Stimulated activated CD4-positive, alpha-beta T cell treated with anti-CD3 and anti-CD28 coated beads, Interleukin-12 subunit alpha, Interleukin-12 subunit beta, amount 100 ng/mL, for 48 hours (primary cell): Measurements from ENCODE around the gene NEUROG2.

Source experiments
- DNase-seq, 3 donors: peaks; one replicate each; pipeline ENCODE4 v3.0.0-alpha.2; 2020; ENCODE audit warnings: low read depth in 2 of 3, low spot score in 1 of 3

Gene NEUROG2

DNA sequence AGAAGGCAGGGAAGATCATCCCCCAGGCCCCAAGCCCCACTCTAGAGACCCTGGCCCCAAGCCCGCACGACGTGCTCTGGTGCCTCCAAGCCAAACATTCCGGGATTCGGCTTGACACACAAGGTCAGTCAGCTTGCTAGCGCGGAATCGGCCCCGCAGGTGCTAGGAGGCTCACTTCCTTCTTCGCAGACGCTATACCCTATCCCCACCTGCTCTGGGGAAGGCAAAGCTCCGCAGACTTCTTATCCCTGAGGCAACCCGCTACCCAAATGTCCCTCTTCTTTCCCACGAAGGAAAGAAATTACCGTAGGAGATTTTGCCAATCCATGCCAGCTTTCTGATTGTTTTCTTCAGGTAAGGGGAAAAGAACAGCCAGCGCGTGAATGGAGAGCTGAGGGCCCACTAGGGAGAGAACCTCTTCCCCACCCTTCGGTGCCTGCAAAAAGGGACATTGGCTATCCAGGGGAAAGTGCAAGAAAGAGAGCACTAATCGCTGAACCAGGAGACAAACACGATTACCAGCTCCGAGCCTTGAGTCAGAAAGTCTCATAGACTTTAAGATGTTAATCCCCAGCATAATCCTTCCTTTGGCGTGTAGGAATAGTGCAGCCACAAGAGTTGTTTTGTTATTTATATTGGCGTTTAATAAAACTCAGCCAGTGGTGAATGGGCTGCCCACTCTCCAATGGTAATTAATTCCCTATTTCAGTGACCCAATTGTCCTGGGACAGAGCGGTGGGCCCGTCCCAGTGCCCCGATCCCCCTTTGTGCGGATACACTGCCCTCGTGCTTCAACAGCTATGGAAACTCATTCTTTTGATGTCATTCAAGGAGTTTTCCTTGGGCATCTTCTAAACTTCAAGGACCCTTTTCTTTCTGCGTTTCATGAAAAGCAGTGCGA lies 5.4 kb upstream of the NEUROG2 start:
- DNase-seq: no peak

DNA sequence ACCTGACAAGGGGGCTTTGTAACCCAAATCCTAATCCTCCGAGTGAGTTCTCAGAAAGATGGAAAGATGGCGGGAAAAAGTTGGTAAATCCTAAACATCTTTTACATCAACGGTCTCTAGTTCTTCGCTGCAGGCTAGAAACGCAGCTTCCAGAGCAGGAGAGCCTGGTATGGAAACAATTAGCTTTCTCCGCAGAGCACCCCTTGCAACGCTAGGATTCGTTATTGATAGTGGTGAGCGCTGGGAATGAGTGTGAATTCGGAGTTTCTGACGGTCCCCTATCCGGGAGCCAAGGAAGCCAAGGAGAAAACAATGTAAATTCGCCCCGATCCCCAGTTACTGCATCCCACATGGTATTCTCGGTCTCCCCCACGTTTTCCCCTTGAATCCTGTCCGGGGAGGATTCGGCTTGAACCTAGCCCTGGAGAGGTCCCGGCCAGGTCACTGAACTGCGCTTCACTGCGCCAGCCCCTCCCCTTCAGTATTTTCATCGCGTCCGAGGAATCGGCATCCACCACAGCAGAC lies 4.7 kb upstream of the NEUROG2 start:
- DNase-seq: no peak

DNA sequence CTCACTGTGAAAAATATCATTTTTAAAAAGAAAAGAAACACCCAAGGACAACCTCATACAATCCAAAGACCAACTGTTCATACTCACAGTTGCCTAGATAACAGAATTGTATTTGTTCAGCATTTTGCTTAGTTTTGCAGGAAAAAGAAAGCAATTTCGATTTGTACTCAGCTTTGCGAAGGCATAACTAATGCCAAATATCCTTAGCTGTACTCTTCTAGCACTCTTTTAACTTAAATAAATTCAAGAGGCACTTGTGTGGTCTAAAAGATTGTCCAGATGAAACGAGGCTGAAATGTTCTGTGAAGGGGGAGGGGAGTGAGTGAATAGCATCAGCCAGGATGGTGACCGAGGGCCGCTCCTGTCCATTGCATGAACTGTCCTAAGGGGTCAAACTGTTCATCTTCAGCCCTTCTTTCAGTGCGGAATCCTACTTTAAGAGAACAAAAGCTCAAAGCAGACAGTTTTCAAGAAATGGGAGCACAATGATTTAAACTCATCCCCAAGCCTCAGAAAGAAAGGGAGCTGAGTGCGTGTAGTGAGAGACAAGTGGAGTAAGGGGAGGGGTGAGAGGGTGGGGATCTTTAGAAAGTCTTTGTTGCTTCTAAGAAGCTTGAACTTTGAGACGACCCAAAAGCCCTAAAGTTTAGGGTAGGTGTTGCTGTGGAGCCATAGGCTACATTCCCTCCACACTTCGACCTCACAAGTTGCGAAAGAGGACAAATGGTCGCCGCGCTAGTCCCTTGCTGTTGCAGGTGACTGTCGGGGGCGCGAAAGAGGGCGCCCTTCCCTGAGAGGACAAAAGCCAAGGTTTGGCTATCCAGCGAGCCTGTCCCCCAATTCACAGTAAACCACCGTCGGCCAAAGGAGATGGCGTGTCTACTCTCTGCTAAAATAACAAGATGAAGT lies 4.0 kb upstream of the NEUROG2 start:
- DNase-seq: no peak

DNA sequence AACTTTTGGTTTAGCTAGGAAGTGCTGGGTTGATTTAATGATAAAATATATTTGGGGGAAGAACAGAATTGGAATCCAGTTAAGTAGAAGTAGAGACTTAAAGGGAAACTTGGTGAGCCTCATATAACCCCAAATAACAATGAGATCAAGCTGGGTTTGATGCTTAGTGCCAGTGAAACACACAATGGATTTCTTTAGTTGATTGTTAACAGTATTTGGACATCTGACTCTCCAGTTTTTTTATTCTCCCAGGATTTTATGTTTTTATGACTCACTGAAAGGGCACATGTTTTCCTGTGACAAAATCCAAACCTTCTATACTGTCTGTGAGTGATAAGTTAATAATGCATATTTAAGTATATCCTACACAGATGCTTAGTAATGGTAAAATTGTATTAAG lies 2.7 kb upstream of the NEUROG2 start:
- DNase-seq: no peak

DNA sequence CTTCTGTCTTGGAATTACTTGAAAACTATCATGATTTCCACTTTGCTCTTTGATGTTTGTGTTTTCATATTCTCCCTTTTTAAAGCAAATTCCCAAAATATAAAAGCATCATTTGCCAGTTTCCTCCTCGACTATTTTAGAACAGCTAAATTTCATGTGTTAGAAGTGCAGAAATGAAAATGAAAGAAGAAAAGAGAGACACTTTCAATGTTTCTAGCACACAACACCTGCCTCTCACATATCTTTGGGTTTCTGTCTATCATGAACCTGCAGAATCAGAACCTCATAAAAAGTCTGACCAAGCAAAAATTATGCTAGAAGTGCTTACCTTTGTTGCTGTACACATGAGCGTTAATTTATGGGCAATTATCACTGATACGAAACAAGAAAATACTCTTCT lies 1.9 kb upstream of the NEUROG2 start:
- no peak for DNase-seq

DNA sequence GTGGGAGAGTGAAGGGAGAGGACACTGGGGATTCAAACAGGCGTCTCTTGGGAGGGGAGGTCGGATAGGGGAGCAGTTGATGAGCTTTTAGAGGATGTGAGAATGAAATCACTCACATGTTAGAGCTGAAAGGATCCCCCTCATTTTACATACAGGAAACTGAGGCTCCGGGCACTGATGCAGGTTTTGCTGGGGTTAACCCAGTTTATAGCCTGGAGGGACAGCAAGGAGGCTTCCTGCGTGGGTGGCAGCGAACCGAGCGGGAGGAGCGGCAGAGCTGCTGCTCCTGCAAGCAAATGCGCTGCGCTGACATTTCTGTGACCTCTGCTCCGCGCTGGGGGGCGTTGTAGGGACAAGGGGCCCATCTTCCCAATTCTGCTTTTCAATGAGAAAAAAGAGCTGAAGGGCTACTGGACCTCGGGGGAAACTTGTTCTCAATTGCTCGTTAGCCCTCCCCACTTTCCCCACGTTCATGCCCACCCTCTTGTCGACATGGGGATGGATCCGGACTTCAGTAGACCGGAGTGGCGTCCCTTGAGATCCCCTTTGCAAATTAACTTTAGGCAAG lies 1.2 kb upstream of the NEUROG2 start:
- DNase-seq: no peak

DNA sequence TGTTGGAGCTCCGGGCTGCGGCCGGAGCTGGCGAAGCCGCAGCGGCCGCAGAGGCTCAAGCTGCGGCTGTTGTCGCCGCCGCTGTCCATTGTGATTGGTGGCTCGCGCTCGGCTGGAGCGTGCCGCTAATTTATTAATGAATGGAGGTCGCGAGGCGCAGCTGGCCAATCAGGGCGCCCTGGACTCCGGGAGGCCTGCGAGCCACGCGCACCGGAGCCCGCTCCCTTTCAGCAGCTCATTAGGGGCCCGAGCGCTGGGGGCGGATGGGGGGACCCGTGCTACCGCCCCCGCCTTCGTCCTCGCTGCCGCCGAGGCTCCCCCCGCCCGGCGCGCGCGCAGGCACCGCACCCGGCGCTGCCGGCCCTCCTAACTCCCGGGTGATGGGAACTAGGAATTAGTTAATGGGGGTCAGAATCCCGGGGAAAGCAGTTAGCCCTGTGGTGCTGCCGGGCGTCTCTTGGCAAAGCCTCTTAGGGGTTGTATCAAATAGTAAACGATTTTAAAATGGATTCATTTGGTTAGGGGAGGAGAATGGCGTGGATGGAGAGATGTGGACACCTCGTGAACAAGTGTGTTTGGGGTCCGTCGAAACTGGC lies 589 bp upstream of the NEUROG2 start:
- DNase-seq: no peak

DNA sequence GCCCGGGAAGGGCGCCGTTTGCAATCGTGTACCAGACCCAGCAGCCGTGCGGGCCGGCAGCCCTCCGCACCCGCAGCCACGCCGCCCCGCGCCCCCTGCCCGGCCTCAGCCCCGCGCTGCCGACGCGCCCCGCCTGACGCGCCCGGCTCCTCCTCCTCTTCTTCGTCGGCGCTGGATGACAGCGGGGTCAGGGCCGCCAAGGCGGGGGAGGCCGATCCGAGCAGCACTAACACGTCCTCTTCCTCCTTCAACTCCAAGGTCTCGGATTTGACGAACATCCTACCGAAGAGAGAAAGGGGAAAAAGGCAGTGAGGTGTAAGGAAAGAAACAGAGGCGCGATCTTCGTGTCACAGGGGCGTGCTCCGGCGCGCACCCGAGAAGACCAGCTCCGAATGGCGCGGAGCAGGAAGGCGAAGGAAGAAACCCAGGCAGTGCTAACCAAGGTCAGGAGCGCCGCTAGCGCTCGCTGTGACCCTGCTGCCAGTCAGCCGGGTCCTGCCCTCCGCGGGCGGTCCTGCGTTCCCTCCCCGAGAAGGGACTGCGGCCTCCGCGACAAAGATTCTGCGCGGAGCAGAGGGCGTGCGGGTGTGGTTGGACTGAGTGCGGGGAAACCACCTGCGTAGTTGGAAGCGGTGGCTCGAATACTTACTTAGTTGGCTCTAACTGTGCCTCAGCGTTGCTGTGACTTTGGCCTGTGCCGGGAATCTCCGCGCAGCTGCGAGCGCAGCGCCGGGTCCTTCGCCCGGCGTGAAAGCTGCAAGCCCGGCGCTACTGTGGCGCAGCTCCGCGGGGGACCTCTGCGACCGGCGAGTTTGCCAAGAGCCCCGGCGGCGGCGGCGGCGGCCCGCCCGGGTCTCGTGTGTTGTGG lies 548 bp downstream of the NEUROG2 start:
- peak in 1 of 3 donors; percentile 24 for DNase-seq

DNA sequence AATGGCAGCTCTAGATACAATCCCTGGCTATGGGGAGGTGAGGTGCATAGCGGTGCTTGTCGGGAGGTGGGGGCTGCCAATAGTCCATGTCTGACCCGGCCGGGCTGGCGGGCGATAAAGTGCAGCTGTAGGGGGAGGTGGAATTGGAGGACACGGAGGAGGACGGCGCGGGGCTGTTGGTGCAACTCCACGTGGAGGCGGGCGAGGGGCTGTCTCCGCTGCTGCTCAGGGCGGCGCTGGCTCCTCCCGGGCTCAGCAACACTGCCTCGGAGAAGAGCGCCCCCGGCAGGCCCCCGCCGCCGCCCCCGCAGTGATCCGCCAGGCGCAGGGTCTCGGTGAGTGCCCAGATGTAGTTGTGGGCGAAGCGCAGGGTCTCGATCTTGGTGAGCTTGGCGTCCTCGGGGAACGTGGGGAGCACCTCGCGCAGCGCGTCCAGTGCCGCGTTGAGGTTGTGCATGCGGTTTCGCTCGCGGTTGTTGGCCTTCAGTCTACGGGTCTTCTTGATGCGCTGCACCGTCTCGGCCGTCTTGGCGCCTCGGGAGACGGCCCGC lies 1.3 kb downstream of the NEUROG2 start:
- DNase-seq: no peak

DNA sequence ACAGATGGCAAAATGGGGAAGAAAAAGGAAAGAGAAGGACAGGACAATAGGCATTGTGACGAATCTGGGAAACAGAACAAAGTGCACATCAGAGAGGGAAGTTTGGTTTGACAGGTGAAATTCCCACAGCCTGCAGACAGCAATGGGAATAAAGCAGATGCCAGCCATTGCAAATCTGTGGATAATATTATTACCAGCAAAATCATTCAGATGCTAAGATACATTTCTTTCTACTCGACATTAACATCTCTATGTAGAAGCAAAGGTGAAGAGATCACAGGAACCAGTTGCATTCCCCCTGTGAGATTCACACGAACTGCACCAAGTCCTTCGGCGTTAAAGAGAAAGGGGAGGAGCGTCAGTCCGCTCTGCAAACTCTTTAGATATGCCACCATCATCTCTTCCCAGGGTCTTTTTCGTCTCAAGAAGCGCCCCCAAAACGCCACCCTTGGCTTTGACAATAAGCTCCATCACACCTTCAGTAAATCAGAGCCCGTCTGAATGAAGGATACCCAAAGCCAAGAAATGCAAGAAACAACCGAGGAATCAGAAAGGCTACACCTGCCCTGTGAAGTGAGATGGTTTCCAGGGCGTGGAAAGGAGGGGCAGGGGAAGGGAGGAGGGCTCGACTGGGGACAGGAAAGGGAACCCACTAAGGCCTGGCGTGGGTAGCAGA lies 1.9 kb downstream of the NEUROG2 start:
- DNase-seq: no peak

DNA sequence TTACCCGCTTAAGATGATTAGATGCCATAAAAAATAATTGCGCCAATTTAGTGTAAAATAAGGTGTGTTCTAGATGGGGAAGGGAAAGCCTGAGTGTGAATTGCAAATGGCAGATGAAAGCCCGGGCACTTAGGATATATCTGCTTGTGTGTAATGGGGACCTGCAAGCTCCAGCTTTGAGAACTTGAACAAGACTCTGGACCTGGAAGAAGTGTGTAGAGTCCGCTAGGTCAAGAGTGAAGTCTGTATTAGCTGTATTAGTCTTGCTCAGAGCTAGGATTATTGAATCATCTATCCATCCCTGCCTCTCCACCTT lies 4.2 kb downstream of the NEUROG2 start:
- DNase-seq: no peak

DNA sequence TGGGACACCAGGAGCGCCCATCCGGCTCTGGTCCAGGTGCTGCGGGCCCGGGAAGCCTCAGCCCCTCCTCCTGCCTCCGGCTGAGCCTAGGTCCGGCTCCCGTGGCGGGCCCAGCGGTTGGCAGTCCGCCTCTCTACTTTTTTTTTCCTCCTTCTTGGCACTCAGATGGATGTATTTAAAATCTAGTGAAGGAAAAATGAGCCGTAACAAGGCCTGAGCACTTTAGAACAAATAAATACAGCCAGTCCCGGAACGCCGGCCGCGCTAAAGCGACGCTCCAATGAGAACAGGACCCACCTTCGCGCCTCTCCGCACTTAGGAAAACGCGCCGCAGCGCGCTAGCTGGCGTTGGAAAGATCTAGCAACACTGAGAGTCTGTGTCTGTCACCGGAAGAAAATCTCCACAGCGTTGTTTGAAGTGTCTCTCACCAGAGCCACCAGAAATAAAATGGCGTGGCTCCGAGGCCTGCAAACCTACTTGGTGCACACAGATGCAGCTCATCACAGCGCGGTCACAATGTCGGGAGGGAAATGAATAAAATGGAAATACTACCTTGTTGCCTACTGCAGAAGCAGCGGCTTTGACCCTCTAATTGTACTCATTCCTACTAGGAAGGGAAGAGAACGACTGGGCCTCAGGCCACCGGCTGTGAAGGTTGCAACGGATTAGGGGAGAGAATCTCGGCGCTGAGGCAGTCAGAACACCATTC lies 4.7 kb downstream of the NEUROG2 start:
- no peak for DNase-seq

DNA sequence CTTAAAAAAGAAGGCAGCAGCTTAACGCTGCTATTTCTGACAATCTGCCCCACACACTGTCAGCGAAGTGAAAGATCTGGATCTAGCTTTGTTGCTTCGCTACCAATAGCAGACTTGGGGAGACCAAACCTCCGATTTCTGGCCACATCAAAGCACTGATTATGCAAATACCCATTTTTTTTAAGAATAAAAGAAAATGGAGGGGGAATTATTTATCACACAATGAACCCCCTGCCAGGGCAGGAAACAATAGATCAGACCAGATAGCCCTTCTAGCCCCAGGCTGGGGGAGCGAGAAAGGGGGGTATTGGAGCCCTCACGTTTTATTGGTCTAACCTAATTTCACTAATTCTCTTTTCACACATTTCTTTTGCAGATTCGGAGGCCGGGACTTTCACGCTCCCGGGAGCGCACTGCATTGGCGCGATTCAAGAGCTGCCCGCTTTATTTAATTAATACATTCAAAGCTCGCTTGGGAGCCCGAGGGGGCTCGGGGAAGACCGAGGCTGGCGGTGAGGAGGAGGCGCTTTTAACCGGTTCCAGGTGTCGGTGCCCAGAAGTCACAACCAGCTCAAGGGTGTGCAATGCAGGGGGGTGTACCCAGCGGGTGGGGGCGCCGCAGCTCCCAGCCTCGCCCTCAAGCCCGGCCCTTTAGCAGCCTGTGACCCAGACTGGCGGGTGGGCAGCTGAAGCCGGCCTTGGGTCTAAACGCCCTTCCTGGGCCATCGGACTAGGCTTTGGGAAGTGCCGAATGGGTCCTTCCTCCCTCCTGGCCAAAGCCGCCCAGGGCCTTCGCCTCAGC lies 5.5 kb downstream of the NEUROG2 start:
- DNase-seq: no peak

DNA sequence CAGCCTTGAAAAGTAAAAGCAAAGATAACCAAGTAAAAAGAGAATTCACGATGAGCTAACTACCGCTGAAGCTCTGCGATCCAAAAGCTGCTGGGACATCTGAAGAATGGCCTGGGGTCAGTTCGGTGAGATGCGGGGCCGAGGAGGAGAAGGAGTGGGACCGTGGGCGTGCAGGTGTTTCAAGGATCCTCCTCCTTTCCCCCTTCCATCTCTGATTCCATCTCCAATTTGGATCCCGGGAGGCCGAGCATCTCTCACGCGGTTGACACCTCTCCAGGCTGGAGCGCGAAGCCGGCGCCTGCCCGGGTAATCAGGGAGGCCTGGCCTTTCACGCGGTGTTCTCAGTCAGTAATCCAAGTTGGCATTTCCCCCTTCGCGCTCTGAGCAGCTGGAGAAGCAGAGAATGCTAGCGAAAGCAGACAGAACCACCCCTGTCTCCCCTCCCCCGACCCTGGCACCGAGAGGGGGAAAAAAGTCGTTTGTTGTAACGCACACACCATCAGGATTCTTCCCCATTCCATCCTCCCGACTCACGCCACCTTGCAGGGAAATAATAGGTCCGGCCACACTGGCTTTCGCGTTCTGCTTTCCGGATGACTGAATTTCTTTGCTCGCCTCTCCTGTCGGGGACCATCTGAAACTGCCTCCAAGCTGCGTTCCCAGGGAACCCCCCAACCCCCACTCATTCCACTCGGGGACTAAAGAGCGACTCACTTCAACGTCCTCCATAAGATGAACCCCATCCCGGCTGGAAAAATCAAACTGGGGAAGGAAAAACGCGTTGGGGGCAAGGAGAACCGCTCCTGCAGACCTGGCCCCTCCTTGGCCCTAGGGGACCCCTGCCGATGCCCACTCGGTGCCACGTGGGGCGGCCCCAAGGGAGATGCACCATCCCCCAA lies 6.5 kb downstream of the NEUROG2 start:
- no peak for DNase-seq

DNA sequence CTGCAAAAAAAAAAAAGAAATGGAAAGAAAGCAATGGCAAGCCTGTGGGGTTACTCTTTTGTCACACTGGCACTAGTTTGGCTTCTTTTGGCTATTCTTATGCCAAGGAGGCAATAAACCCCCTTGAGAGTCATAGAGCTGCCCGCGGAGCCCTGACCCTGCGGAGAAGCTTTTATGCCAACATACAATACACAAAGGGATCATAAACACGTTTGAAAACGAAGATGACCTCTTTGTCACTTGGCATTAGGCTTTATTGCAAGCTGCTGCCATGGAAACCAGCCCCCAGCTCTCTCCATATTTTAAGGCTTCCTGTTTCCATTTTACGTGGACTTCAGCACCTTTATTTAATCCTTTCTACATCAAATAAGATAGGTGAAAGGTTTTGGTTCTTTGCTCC lies 7.6 kb downstream of the NEUROG2 start:
- DNase-seq: no peak

DNA sequence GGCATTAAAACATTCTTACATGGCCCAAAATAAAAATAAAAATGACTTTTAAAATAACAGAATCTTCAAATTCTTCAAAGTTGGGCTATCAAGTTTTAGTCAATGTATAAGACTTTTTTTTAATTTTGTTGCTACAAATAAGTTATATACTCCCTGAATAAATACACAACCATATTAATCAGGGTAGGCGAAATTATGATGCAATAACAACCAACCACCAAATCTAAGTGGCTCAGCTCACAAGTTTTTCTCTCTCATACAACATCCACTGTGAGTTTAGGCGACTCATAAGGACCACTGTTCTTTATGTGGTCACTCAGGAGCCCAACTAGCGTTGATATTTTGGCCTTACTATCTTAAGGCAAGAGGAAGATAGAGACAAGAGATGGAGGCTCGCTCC lies 11.2 kb downstream of the NEUROG2 start:
- DNase-seq: no peak

DNA sequence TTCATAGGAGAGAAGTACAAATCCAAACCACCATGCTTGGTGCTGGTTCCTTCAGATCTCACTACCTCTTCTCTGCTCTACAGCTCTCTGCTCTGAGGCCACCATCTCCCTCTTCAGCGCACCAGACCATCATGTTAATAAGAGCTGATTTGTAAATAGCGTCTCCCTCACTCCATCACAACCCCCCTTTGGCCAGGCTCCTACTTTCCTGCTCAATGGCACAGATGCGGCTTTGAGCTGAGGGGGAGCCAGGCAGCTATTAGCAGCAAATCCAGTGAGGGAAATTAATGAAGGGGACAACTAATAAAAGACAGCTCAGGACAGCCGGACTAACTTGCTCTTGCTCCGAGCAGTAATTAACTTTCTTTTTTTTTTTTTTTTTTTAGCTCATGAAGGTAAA lies 13.1 kb downstream of the NEUROG2 start:
- no peak for DNase-seq
